ENCODE results near the gene HDAC5.

DNA sequence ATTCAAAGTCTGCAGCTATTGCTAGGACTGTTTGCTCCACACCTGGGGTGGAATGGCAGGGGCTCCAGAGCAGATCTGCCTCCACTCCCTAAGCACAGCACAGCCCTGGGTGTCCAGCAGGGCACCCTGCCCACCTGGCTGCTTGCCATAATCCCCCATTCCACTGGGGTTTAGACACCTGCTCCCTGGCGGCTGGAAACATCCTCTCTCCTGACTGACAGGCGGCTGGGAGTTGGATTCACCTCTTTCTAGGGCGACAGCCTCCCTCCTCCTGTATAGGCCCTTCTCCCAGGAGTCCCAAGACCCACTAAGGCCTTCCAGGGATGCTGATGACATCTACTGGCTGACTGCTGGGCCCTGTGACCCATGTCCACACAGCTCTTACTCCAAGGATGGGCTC lies 18.0 kb downstream of the HDAC5 start:
- TF ChIP-seq EP300 (IDR thresholded peaks at IDR 0.05; ENCODE audit: borderline replicate concordance in 1 of 2, low read depth in 1 of 2, low read length in 1 of 2) (no peak), RAD21 (IDR thresholded peaks at IDR 0.05; ENCODE audit: low read length) (no peak), NRF1 (IDR thresholded peaks at IDR 0.05; ENCODE audit: low read depth, low read length) (no peak), JUND (IDR thresholded peaks at IDR 0.05) (no peak), TAF1 (IDR thresholded peaks at IDR 0.05; ENCODE audit: borderline replicate concordance, low read depth, low read length) (no peak)
- TF ChIP-seq, protein P1, sequence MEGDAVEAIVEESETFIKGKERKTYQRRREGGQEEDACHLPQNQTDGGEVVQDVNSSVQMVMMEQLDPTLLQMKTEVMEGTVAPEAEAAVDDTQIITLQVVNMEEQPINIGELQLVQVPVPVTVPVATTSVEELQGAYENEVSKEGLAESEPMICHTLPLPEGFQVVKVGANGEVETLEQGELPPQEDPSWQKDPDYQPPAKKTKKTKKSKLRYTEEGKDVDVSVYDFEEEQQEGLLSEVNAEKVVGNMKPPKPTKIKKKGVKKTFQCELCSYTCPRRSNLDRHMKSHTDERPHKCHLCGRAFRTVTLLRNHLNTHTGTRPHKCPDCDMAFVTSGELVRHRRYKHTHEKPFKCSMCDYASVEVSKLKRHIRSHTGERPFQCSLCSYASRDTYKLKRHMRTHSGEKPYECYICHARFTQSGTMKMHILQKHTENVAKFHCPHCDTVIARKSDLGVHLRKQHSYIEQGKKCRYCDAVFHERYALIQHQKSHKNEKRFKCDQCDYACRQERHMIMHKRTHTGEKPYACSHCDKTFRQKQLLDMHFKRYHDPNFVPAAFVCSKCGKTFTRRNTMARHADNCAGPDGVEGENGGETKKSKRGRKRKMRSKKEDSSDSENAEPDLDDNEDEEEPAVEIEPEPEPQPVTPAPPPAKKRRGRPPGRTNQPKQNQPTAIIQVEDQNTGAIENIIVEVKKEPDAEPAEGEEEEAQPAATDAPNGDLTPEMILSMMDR (IDR thresholded peaks at IDR 0.05) = no peak
- TF ChIP-seq, protein P2, sequence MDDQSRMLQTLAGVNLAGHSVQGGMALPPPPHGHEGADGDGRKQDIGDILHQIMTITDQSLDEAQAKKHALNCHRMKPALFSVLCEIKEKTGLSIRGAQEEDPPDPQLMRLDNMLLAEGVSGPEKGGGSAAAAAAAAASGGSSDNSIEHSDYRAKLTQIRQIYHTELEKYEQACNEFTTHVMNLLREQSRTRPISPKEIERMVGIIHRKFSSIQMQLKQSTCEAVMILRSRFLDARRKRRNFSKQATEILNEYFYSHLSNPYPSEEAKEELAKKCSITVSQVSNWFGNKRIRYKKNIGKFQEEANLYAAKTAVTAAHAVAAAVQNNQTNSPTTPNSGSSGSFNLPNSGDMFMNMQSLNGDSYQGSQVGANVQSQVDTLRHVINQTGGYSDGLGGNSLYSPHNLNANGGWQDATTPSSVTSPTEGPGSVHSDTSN (IDR thresholded peaks at IDR 0.05) = no peak
- TF ChIP-seq, protein P3, sequence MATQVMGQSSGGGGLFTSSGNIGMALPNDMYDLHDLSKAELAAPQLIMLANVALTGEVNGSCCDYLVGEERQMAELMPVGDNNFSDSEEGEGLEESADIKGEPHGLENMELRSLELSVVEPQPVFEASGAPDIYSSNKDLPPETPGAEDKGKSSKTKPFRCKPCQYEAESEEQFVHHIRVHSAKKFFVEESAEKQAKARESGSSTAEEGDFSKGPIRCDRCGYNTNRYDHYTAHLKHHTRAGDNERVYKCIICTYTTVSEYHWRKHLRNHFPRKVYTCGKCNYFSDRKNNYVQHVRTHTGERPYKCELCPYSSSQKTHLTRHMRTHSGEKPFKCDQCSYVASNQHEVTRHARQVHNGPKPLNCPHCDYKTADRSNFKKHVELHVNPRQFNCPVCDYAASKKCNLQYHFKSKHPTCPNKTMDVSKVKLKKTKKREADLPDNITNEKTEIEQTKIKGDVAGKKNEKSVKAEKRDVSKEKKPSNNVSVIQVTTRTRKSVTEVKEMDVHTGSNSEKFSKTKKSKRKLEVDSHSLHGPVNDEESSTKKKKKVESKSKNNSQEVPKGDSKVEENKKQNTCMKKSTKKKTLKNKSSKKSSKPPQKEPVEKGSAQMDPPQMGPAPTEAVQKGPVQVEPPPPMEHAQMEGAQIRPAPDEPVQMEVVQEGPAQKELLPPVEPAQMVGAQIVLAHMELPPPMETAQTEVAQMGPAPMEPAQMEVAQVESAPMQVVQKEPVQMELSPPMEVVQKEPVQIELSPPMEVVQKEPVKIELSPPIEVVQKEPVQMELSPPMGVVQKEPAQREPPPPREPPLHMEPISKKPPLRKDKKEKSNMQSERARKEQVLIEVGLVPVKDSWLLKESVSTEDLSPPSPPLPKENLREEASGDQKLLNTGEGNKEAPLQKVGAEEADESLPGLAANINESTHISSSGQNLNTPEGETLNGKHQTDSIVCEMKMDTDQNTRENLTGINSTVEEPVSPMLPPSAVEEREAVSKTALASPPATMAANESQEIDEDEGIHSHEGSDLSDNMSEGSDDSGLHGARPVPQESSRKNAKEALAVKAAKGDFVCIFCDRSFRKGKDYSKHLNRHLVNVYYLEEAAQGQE (IDR thresholded peaks at IDR 0.05; ENCODE audit: low read depth, low read length) = no peak
- TF ChIP-seq, protein P4, sequence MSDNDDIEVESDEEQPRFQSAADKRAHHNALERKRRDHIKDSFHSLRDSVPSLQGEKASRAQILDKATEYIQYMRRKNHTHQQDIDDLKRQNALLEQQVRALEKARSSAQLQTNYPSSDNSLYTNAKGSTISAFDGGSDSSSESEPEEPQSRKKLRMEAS (IDR thresholded peaks at IDR 0.05; ENCODE audit: low read depth) = no peak
